HS-5 (cell line): ENCODE results near the gene PLS1.
A peak's percentile ranks its signal among the peaks of the same experiment; 100 is the strongest.
"Not testable (repeated sequence)": the region's sequence is repeated elsewhere in the genome, so short reads cannot be mapped to it uniquely, and the experiment has no call there.

ENCODE experiments used
- DNase-seq: peaks from one replicate; pipeline ENCODE4 v3.0.0-alpha.2; 2012; ENCODE audit warnings: low read depth

The PLS1 gene

DNA sequence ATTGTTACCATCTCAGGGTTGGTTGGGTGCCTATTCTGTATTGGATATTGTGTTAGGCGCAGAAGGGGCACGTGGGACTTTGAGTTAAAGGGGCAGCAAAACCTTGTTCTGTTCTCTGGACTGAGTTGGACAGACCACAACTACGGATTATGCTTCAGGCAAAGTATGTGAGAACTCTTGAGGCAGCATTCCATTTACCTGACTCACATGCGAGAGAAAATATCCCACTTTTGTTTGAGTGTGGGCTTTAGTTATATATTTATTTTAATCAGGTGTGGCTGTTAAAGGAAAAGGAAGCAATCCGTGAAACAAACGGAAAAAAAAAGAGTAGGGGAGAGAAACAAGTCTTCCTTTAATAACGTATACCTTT, 627 bp upstream of the PLS1 start:
- peak; percentile 59 for DNase-seq

DNA sequence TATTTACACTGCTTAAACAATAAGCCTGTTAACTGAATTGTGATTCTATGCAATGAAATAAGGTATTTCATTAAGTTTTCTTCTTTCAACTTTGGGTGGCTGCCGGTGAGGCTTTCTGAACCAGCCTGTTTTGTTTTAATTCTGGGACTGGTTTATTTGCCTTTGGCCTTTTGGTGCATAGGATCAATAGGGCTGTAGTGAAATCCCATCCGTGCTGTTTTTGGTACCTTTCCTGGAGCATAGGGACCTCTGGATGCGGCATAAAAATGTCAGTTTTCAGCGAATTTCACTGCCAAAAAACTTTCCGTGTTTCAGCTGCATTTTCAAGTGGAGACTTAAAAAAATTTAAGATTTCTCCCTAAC, 514 bp downstream of the PLS1 start:
- no peak for DNase-seq

DNA sequence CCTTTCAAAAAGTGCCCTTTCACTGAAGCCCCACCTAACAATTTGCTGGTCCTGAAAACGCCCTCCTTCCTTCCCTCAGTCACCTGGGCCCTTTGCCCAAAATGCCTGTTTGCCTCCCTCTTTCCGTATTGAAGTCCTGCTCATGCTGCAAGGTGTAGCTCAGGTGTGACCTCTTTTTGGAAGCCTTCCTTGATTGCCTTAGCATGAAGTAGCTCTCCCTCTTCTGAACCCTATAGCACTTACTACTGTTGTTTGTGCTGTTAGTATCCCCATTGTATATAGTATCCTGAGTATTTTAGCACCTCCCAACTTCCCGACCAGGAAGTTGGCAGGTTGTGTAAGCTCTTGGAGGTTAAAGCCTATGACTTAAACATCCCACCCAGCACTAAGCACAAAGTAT, 1.7 kb downstream of the PLS1 start:
- no peak for DNase-seq

DNA sequence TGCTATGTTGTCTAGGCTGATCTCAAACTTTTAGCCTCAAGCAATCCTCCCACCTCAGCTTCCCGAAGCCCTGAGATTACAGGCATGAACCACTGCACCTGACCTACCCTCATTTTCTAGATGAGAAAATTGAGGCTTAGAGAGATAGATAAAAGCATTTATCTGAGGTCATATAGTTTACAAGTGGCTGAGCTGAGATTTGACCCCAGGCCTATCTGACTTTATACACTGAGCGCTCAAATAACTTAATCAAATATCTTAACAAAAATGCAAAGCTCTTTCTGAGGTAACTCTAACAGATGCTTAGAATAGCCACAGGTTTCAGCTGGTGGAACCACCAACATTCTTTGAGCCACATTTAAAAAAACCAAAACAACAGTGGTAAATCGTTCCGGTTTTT, 5.5 kb downstream of the PLS1 start:
- no peak for DNase-seq

DNA sequence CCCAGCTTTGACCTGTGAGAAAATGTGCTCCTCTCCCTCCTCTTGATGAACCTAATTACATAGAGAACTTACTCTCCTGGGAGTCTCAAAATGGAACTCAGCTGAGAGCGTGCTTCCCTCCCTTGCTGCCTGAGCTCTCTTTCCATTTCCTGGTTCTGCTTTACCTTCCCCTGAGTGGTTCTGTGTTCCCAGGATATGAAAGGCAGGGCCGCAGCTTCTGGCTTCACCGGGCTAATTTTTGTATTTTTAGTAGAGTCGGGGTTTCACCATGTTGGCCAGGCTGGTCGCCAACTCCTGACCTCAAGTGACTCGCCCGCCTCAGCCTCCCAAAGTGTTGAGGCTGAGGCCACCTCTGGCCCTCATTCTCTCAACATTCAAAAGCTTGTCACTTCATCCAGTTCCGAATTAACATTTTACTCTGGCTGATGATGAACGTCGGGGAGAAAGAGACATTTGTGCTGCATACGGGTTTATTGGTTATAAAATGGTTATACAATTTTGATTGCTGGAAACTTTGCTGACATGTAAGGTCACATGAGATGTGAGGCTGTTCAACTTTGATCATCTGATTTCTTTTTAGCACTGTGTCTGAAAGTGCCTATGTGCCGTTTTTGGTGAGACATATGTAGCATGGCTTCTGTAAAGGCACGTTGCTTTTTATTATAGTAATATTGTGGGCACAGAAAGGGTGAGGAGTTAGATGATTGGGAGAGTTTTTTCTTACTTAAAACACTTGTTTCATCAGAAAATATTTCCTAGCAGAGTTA, 6.6 kb downstream of the PLS1 start:
- no peak for DNase-seq

DNA sequence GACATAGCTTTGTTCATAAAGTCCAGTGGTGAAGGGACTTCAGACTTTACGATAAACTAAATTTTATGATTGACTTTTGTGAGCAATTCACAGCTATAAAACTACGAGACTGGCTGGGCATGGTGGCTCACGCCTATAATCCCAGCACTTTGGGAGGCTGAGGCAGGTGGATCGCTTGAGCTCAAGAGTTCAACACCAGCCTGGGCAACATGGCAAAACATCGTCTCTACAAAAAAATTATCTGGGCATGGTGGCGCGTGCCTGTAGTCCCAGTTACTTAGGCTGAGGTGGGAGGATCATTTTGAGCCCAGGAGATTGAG, 7.2 kb downstream of the PLS1 start:
- not testable (repeated sequence) for DNase-seq

DNA sequence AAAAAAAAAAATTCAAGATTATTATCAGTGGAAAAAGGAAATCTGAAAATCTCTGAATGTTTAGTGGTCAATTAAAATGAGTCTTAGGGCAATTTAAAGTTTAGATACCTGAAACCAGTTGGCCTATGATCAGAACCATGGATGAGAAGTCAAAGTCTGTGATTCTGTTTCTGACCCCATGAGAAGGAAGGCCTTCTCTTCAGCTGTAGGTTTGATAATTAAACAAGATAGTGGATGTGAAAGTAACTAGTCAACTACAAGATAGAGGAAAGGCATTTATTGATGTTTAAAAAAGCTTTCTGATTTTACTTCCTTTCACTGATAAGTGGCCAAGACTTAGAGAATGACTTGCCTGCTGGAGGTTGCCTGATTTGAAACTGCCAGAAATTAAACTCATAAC, 8.7 kb downstream of the PLS1 start:
- no peak for DNase-seq

DNA sequence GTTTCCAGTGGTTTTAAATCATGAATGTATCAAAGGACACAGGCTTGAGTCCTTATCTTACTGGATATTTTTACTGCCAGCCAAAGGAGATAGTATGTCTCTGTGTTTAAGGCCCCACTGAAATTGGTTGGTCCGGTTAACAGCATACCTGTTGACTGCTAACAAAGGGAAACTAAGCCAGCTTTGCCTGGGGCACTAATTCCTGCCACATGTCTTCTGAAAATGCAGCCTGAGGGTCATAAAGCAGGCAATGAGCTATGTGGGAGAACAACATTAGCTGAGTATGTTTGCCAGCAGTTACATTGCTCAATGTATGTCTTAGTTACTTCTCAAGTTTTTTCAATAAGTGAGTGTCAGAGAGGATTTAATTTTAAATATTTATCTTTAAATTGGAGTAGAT, 12.4 kb downstream of the PLS1 start:
- no peak for DNase-seq

DNA sequence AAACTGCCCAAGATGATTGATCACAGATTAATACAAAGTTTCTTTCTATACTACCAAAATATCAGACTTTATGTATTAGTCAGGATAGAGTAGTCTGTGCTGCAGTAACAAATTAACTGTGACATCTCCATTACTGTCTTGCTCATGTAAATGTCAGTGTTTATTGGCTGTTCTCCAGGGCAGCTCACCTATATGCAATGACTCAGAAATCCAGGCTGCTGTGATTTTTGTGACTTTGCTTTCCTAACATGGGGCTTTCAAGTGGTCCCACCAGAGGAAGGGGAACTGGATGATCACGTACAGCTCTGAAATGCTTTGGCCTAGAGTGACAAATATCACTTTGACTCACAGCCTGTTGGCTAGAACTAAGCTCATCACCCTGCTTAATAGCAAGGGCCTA, 12.9 kb downstream of the PLS1 start:
- DNase-seq: no peak

DNA sequence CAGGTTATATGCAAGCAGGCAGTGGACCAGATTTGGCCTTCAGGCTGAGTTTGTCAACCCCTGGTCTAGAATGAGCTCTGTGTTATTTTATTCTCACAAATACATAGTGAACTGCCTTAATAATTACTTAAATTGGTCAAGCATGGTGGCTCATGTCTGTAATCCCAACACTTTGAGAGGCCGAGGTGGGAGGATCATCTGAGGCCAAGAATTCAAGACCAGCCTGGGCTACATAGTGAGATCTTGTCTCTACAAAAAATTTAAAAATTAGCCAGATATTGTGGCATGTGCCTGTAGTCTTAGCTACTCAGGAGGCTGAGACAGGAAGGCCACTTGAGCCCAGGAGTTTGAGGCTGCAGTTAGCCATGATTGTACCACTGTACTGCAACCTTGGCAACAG, 15.0 kb downstream of the PLS1 start:
- no peak for DNase-seq

DNA sequence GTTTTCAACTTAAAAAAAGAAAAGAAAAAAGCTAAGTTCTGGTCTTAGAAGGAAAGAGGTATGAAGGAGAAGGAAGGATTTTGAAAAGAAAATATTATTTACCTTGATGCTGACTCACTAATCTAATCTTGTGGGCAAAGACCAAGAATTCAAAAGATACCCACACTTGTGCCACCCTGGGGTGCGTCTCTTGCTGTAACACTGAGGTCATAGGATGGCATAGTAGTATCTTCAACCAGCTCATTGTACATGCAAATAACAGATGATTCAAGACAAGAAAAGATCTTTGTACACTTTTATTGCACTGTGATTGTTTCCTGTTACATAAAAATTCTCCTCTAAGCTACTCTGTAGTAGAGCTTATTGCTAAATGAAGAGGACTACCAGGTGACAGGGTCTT, 17.3 kb downstream of the PLS1 start:
- no peak for DNase-seq

DNA sequence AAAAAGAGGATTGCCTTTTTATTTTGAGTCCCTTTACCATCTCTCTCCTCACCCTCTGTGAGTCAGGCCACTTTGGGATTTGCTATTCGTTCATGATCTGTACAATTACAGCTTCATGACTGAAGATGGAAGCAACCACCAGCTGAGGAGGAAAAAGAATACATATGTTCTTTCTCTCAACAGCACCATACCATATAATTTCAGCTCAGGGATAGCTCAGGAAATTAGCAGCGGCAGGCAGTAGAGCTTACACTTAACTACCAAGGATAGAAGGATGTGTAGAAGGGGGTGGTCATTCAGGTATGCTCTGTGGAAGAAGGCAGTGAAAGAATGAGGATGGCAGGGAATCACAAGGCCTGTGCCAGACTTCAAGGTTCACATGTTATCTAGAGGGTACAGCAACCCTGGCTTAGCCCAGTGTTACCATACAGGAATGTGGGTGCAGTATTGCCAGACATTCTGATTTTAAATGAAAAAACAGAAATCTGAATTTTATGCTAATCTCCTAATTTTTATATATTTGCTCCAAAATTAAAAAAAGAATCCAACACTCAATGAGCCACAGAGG, 17.9 kb downstream of the PLS1 start:
- DNase-seq: no peak

DNA sequence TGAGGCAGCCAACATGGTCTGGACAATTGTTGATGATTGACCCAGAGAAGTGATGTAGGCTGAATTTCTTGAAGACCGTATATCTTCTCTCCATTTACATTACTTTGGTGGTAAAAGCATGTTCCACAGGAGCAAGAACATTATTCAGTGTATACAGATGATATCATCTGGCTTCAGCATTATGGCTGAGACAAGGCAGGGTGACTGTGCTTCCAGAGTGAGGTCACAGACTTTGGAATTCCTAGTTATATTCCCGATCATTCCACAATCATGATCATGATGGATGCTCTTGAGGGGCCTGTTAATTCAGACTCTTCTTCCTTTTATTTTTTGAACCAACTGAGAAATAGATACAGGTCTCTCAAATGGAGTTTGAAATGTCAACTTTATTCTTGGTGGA, 19.0 kb downstream of the PLS1 start:
- no peak for DNase-seq

DNA sequence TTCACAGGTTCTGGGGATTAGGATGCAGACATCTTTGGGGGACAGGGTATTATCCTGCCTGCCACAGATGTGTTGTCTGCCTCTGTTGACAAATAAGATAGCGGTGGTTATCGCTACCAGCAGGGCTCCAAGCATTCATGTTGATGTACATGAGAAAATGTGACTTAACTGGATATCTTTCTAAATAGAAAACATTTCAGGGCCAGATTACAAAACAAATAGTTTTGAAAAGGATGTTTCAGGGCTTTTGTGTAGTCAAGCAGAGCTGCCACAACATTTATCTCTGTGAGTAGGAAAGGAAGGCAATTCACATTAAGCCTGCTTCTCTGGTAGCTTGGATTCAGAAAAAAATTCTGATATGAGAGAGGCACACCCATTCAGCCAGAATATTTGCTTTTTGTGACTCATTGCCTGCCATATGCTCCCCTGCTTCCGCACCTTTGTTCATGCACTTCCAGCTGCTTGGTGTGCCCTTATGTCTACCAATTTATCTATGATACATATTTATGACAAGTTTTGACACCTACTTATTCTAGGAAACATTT, 22.8 kb downstream of the PLS1 start:
- DNase-seq: no peak

DNA sequence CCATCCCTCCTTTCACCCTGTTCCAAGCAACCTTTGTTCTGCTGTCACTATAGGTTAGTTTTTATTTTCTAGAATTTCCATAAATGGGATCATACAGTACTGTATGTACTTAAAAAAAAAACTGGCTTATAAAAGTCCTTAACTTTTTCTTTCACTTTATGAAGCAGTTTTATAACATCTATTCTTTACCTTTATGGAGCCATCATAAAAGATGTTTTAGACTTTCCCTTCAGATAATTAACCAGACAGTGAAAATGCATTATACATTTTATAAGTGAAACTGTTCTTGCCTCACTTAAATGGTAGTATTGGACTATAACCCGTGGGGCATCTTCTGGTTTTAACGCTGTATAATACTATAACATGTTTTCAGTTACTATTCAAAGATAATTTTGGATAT, 26.2 kb downstream of the PLS1 start:
- DNase-seq: no peak

DNA sequence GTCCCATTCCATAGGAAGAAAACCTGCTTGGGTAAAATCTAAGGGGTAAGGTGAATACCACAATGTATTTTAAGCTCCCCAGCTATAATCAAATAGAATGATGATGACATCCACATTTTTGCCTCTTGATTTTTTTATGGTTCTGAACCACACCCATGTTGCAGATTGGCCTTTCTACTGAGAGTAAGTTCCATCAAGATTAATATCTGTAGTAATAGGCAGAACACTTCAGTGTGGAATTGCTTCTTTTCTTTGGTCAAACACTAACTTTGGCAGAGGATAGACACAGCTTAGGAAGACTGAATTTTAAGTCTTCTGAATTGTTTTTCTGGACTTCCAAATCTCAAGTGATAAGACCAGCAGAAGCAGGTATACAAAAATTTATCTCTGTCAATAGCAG, 27.0 kb downstream of the PLS1 start:
- DNase-seq: no peak

DNA sequence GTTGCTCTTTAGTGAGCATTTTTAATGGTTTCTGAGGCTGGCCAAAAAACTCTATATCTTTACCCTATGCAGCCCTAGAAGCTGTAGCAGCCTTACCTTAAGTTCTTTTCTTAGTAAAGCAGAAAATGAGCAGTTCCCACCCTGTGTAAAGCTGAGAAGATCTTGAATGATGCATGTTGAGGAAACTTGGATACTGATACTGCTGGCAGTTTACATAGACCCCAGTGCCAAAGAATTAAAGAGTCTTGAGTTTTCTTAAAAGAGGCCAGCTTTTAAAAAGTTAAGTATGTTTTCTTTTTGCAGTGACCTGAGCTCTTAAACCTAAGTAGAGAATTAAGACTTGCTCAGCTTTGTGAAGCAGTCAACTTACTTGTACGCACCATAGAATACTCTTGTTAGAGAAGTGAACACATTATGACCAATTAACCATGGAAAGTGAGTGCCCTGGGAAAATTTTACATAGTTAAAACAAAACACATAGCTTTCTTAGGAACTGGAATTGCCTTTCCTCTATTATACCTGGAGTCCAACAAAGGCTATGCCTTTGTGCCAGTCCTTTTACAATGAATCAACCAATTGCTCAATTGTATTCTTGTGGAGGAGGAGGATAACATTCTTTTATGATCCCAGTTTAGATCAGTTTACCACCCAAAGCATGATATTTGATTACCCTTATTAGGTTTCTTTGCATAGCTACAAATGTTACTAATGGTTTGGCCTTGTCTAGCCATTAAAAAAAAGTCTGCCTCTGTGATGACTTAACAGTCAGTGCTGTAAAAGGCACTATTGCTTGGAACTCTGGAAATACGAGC, 28.4 kb downstream of the PLS1 start:
- no peak for DNase-seq

DNA sequence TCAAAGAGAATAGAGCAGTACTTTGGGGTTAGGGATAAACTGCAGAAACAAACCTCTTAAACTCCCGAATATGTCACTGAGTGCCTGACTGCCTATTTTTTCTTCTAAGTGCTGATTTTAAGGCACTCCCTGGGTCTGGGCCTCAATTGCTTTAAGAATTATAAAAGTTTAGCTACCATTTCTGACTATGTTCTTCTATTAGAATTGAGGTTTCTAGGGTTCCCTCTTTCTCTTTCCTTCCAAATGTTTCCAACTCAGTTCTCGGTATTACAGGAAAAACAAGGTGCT, 28.9 kb downstream of the PLS1 start:
- DNase-seq: no peak

DNA sequence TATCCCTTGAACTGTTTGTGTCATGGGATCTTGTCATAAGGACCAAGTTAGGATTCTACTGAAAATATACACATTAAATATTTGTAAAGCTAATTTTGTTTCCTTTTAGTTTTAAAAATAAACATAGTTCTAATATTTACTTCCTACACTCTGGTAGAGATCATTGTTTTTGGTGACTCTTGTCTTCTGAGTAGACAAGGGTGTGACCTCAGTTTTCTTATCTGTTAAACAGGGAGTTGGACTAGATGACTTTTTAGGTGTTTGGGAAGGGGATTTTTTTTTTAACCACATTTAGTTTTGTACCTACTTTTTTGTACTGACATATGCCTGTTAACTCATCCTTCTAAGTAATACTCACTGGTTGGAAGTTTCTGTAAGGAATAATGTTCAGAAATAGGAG, 30.8 kb downstream of the PLS1 start:
- DNase-seq: no peak

DNA sequence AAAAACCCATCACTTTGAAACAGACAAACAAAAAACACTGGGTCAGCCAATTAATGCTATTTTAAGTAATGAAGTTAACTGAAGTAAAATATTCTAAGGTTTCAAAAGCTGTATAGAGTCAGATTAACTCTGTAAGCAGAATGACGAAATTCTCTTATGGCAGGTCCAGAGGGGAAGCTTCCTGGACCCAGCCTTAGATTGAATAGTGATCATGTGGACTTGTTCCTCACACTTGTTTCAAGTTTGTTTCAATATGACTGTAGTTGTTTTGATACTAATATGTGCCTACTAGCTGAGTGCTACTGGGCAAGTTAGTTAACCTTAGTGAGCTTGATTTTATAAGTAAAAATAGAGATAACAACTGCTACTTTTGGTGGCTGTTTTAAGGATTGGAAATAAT, 32.6 kb downstream of the PLS1 start:
- DNase-seq: no peak

DNA sequence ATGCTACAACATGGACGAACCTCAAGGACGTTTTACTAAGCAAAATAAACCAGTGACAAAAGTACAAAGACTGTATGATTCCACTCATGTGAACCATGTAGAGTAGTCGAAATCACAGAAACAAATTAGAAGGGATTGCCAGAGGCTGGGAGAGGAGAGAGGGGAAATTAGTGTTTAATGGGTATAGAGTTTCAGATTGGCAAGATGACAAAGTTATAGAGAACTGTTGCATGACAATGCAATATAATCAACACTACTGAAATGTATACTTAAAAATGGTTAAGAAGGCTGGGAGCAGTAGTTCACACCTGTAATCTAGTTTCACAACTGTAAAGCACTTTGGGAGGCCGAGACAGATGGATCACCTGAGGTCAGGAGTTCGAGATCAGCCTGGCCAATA, 36.9 kb downstream of the PLS1 start:
- DNase-seq: no peak

DNA sequence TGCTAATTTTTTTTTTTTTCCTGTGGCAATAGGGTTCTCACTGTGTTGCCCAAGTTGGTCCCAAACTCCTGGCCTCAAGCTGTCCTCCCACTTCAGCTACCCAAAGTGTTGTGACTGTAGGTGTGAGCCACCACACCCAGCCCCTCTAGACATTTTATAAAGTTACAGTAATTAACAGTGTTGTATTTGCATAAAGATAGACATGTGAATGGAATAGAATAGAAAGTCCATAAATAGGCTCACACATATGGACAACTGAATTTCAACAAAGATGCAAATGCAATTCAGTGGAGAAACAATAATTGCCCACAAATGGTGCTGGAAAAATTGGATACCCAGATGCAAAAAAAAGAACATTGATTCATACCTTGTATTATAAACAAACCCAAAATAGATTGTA, 39.9 kb downstream of the PLS1 start:
- DNase-seq: no peak

DNA sequence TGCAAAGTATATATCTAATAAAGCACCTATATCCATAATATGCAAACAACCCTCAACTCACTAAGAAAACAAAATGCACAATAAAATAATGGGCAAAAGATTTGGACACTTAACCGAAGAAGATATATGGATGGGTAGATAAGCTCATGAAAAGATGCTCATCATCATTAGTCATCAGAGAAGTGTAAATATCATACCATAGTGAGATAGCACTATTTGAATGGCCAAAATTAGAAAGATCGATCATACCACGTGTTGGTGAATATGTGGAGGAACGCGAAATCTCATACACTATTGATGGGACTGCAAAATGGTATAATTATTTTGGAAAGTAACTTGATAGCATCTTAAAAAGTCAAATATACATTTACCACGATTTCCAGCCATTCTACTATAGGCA, 40.5 kb downstream of the PLS1 start:
- DNase-seq: no peak

DNA sequence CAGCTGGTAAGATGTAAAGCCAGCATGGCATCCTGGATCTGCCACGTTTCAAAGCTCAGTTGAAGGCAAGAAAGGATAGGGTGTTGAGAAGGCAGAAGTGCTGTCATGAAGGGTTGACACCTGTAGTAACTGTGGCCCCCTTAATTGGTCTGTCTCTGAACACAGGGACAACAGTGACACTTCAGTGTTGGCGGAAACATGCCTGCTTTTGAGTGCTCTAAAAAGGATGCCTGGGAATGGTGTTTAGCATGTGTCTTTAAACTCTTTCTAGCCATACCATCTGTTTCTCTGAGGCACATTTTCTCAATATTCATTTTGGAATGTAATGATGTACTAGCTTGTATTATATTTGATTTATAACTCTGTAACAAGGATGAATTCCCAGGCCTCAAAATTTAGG, 42.1 kb downstream of the PLS1 start:
- no peak for DNase-seq
